ENCODE measurements around the gene REX1BD. TPM values are rescaled to one million over a fixed set of nuclear protein-coding genes. Genes with fewer than 3 reads are reported as not detected.

REX1BD gene
- total and polyA plus RNA-seq, 2 of the 13 experiments (the other 11 are each of a cell fraction or from before 2014, with no cell fraction given): 7.5 to 25.4 TPM

DNA sequence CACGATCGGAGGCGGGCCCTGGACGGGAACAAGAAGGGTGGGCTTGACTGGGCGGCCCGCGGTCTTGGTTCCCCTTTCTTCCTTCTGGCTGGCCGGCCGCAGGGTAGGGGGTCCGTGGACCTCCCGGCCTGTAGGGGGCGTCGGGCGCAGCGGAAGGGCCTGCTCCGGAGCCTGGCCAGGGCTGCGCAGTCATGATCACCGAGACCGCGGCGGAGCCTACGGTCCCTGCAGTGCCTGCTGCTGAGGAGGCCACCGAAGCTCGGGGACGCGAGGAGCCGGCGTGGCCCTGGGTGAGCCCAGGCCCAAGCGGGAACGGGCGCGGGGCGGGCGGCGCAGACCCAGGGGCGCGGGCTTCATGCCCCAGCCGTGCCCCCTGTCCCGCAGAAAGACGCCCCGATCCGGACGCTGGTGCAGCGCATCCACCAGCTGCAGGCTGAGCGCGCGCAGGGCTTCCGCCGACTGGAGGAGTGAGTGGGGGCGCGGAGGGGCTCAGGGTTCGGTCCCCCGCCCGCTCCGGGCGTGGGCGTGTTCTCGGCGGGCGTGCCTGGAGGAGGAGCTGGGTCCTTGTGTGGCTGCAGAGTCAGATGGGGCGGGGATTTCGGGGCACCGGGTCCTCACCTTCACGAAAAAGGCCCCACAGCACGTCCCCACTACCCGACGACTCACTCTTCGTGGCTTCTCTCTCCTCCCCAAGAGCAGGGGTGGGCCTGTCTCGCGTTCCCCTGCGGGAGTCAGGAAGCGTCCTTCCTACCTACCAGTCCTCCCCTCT is at the start of gene REX1BD (continued):
- TF ChIP-seq, protein P1, sequence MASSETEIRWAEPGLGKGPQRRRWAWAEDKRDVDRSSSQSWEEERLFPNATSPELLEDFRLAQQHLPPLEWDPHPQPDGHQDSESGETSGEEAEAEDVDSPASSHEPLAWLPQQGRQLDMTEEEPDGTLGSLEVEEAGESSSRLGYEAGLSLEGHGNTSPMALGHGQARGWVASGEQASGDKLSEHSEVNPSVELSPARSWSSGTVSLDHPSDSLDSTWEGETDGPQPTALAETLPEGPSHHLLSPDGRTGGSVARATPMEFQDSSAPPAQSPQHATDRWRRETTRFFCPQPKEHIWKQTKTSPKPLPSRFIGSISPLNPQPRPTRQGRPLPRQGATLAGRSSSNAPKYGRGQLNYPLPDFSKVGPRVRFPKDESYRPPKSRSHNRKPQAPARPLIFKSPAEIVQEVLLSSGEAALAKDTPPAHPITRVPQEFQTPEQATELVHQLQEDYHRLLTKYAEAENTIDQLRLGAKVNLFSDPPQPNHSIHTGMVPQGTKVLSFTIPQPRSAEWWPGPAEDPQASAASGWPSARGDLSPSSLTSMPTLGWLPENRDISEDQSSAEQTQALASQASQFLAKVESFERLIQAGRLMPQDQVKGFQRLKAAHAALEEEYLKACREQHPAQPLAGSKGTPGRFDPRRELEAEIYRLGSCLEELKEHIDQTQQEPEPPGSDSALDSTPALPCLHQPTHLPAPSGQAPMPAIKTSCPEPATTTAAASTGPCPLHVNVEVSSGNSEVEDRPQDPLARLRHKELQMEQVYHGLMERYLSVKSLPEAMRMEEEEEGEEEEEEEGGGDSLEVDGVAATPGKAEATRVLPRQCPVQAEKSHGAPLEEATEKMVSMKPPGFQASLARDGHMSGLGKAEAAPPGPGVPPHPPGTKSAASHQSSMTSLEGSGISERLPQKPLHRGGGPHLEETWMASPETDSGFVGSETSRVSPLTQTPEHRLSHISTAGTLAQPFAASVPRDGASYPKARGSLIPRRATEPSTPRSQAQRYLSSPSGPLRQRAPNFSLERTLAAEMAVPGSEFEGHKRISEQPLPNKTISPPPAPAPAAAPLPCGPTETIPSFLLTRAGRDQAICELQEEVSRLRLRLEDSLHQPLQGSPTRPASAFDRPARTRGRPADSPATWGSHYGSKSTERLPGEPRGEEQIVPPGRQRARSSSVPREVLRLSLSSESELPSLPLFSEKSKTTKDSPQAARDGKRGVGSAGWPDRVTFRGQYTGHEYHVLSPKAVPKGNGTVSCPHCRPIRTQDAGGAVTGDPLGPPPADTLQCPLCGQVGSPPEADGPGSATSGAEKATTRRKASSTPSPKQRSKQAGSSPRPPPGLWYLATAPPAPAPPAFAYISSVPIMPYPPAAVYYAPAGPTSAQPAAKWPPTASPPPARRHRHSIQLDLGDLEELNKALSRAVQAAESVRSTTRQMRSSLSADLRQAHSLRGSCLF (CRISPR knock-in tag; IDR thresholded peaks at IDR 0.05; ENCODE audit: borderline replicate concordance): no peak
- TF ChIP-seq TEAD3 (CRISPR knock-in tag; optimal IDR thresholded peaks at IDR 0.05; ENCODE audit: borderline replicate concordance) (peak; percentile 61), MAFK (conservative IDR thresholded peaks at IDR 0.05 in 1 of 2, IDR thresholded peaks at IDR 0.05 in 1 of 2; ENCODE audit: low read length in 2 of 2) (no peak), HOXD1 (CRISPR knock-in tag; IDR thresholded peaks at IDR 0.05) (peak; percentile 68), ZFP62 (CRISPR knock-in tag; IDR thresholded peaks at IDR 0.05) (no peak), RFX1 (IDR thresholded peaks at IDR 0.05) (no peak), MTF1 (CRISPR knock-in tag; IDR thresholded peaks at IDR 0.05) (no peak), TBL1XR1 (IDR thresholded peaks at IDR 0.05; ENCODE audit: borderline replicate concordance, low read length, partially characterized antibody) (no peak), ZNF839 (CRISPR knock-in tag; IDR thresholded peaks at IDR 0.05; ENCODE audit: borderline replicate concordance) (no peak), REPIN1 (CRISPR knock-in tag; IDR thresholded peaks at IDR 0.05; ENCODE audit: borderline replicate concordance, low read depth) (peak; percentile 31; the same call in 1 of the 2 replicates), PLRG1 (conservative IDR thresholded peaks at IDR 0.05) (no peak), FOXP1 (IDR thresholded peaks at IDR 0.05) (no peak), FOXP1 (CRISPR knock-in tag; IDR thresholded peaks at IDR 0.05) (peak; percentile 34; the same call in 1 of the 2 replicates), ETV5 (CRISPR knock-in tag; IDR thresholded peaks at IDR 0.05; ENCODE audit: borderline replicate concordance) (peak; percentile 74; the same call in 1 of the 2 replicates), FOXK1 (CRISPR knock-in tag; IDR thresholded peaks at IDR 0.05; ENCODE audit: borderline replicate concordance, low read depth) (peak; percentile 58; the same call in 1 of the 2 replicates), POLR2A (IDR thresholded peaks at IDR 0.05; ENCODE audit: insufficient read depth in 1 of 2, low read depth in 2 of 2, low read length in 2 of 2) (peak; percentile 75 to 98)
- TF ChIP-seq, protein P2, sequence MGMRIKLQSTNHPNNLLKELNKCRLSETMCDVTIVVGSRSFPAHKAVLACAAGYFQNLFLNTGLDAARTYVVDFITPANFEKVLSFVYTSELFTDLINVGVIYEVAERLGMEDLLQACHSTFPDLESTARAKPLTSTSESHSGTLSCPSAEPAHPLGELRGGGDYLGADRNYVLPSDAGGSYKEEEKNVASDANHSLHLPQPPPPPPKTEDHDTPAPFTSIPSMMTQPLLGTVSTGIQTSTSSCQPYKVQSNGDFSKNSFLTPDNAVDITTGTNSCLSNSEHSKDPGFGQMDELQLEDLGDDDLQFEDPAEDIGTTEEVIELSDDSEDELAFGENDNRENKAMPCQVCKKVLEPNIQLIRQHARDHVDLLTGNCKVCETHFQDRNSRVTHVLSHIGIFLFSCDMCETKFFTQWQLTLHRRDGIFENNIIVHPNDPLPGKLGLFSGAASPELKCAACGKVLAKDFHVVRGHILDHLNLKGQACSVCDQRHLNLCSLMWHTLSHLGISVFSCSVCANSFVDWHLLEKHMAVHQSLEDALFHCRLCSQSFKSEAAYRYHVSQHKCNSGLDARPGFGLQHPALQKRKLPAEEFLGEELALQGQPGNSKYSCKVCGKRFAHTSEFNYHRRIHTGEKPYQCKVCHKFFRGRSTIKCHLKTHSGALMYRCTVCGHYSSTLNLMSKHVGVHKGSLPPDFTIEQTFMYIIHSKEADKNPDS (CRISPR knock-in tag; IDR thresholded peaks at IDR 0.05): no peak
- TF ChIP-seq, protein P3, sequence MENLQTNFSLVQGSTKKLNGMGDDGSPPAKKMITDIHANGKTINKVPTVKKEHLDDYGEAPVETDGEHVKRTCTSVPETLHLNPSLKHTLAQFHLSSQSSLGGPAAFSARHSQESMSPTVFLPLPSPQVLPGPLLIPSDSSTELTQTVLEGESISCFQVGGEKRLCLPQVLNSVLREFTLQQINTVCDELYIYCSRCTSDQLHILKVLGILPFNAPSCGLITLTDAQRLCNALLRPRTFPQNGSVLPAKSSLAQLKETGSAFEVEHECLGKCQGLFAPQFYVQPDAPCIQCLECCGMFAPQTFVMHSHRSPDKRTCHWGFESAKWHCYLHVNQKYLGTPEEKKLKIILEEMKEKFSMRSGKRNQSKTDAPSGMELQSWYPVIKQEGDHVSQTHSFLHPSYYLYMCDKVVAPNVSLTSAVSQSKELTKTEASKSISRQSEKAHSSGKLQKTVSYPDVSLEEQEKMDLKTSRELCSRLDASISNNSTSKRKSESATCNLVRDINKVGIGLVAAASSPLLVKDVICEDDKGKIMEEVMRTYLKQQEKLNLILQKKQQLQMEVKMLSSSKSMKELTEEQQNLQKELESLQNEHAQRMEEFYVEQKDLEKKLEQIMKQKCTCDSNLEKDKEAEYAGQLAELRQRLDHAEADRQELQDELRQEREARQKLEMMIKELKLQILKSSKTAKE (CRISPR knock-in tag; IDR thresholded peaks at IDR 0.05; ENCODE audit: borderline replicate concordance): no peak
- TF ChIP-seq, protein P4, sequence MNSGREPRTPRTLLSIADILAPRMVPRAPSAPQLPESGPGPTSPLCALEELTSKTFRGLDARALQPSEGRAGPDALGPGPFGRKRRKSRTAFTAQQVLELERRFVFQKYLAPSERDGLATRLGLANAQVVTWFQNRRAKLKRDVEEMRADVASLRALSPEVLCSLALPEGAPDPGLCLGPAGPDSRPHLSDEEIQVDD (CRISPR knock-in tag; IDR thresholded peaks at IDR 0.05; ENCODE audit: borderline replicate concordance): no peak
- TF ChIP-seq, protein P5, sequence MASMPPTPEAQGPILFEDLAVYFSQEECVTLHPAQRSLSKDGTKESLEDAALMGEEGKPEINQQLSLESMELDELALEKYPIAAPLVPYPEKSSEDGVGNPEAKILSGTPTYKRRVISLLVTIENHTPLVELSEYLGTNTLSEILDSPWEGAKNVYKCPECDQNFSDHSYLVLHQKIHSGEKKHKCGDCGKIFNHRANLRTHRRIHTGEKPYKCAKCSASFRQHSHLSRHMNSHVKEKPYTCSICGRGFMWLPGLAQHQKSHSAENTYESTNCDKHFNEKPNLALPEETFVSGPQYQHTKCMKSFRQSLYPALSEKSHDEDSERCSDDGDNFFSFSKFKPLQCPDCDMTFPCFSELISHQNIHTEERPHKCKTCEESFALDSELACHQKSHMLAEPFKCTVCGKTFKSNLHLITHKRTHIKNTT (CRISPR knock-in tag; IDR thresholded peaks at IDR 0.05): no peak
